KBM-7 (cell line): ENCODE results near the gene FAM227A.

Experiments
- DNase-seq: peaks from one replicate; pipeline ENCODE4 v3.0.0-alpha.2; 2015
- in situ Hi-C: fragments of 300-500 bp; cut with MboI; formaldehyde crosslinking; loops from 2 replicates; pipeline ENCODE4 v1.14.3; 2020; ENCODE audit warnings: low sequenced_read_pairs, low pct_unique_long_range_greater_than_20kb, mixed read lengths

The FAM227A gene

DNA sequence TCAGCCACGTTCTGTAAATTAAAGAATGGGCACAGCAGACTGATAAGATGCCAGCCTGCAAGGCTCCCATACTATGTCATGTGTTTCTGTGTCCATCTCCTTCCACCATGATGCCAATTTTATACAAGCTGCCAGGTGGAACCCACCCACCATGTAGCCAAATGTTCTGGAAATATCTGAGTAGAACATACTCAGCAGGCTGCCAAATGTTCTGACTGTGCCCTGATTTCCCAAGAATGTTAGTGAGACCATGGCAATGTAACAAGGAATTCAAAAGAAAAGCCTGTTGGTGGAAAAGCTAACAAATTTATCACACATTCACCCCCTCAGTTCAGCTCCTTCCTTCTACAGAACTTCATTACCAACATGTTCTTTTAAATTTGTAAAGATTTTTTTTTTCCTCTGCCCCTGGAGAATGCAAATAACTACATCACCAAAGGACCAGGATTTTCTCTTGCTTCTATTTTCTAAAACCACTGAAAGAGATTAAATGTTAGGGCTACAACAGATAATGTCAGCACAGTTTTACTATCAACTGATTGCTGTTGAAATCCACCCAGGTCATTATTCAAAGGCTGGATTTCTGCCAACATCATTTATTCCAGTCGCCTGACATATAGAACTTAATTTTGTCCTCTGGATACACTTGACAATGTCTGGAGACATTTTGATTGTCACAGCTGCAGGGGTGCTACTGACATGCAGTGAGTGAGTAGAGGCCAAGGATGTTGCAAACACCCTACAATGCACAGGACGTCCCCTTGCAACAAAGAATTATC lies 89.3 kb downstream of the FAM227A start:
- in situ Hi-C loops, result no loop called here
- DNase-seq, result no peak

DNA sequence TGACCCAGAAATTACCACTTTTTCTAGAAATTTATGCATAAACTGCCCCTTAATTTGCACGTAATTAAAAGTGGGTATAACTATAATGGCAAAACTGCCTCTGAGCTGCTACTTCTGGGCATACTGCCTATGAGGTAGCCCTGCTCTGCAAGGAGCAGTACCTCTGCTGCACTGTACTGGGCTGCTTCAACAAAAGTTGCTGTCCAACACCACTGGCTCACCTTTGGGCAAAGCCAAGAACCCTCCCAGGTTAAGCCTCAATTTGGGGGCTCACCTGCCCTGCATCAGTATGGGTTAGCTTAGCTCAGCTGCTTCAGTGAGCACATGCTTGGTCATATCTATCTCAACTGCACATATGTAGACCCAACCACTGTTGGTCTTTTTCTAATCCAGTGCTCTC lies 90.8 kb downstream of the FAM227A start:
- DNase-seq, result no peak
- in situ Hi-C loops, result no loop called here

DNA sequence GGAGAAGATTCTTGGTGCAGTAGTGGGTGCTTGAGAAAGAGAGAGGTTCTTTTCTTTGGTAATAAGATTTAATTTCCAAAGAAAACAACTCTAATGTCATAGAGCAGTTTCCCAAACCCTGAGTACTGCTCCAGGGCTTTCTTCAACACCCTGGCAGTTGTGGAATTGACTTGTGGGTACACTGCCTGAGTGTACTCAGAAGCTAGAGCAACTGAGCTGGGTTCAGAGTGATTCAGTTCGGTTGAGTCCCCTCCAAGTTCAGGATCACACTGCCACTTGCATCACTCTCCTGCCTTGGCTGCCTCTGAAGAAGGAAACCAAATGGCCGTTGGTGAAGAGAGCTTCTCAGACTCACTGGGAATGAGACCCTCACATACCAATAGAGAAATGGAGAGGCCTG lies 91.5 kb downstream of the FAM227A start:
- in situ Hi-C loops, result no loop called here
- no peak for DNase-seq

- no peak for DNase-seq
- in situ Hi-C loops, result no loop called here
Measured at GRCh38 chr22:38554281-38554680, 101.9 kb downstream of the FAM227A start.

- DNase-seq, result no peak
- in situ Hi-C loops, result no loop called here
Measured at GRCh38 chr22:38549101-38549894, 106.9 kb downstream of the FAM227A start.

- in situ Hi-C loops, result no loop called here
- DNase-seq, result no peak
Measured at GRCh38 chr22:38540701-38541100, 115.5 kb downstream of the FAM227A start.

- in situ Hi-C loops, result no loop called here
- no peak for DNase-seq
Measured at GRCh38 chr22:38531251-38531938, 124.8 kb downstream of the FAM227A start.
